ENCODE measurements around the gene TIPARP. TPM values are rescaled to one million over a fixed set of nuclear protein-coding genes. Genes with fewer than 3 reads are reported as not detected.
A peak's percentile ranks its signal among the peaks of the same experiment; 100 is the strongest.

The TIPARP gene, protein sequence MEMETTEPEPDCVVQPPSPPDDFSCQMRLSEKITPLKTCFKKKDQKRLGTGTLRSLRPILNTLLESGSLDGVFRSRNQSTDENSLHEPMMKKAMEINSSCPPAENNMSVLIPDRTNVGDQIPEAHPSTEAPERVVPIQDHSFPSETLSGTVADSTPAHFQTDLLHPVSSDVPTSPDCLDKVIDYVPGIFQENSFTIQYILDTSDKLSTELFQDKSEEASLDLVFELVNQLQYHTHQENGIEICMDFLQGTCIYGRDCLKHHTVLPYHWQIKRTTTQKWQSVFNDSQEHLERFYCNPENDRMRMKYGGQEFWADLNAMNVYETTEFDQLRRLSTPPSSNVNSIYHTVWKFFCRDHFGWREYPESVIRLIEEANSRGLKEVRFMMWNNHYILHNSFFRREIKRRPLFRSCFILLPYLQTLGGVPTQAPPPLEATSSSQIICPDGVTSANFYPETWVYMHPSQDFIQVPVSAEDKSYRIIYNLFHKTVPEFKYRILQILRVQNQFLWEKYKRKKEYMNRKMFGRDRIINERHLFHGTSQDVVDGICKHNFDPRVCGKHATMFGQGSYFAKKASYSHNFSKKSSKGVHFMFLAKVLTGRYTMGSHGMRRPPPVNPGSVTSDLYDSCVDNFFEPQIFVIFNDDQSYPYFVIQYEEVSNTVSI
- 62.3 TPM for polyA plus RNA-seq (2013)

DNA sequence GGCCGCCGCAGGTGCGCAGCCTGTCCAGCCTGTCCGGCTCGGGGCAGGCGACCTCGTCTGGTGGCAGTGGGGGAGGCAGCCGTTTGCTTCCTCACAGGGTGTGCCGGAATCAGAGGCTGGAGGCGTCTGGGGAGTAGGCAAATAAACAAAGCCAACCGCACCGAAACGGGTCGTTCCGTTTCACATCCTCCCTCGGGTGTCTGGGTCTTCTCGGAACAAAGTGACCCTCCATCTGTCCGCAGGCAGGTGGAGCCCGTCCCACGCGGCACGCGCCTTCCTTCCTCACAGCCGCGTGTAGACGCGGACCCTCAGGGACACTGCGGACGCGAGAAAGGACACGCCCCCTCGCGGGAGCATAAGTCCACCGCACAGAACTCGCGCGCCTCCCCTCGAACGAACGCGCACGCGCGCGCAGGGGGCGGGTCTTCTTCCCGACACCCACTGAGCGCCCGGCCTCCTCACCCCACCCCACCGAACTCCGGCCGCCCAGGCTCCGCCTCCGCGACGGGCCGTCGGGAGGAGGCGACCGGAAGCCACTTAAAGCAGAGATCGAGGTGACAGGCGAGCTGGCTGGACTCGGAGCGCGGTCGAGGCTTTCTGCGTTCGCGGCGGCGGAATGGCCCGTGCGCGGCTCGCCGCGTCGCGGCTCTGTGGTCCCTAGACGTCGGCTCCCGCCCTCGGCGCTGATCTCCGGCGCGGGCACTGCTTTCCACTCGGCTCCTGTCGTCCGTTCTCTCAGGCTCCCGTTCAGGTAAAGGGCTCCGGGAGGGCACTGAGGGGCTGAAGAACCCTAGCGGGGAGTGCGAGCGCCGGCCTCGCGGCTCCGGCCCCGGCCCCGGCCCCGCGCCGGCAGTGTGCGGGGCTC lies at the start of gene TIPARP:
TIPARP (plus strand) TSS at position 545 of the 865 bp plus-strand sequence. CDS start 3,108 bp downstream, outside the sequence.
- POLR2A ChIA-PET: interaction anchor here (0.6 to 1.8 kb wide), 7 partner anchors 12 to 413 kb away, joined by 3 to 5 read pairs (median 3); partner anchors contain the start of gene SSR3
- Histone ChIP-seq H3K4me3 (ENCODE audit: control insufficient read depth in 1 of 7, extremely low read depth in 1 of 7, insufficient read depth in 4 of 7, low read depth in 2 of 7, low read length in 6 of 7) (peak within 1 kb of the TSS; percentile 84 to 99 (median 91)), H3K9me3 (ENCODE audit: control extremely low read depth in 1 of 5, control insufficient read depth in 4 of 5, insufficient read depth in 2 of 5, low read depth in 1 of 5, low read length in 4 of 5) (no peaks in the 10 kb centered on the region), H3K27me3 (replicated peaks in 2 of 5; ENCODE audit: control insufficient read depth in 4 of 5, insufficient read depth in 5 of 5, low read length in 4 of 5) (no peaks in the 10 kb centered on the region), H3K36me3 (ENCODE audit: control insufficient read depth in 4 of 4, insufficient read depth in 4 of 4, low read length in 3 of 4) (peaks cover 9 to 16% (median 13%) of the 10 kb centered on the region in 4 experiments), H3K4me1 (ENCODE audit: control extremely low read depth in 1 of 4, control insufficient read depth in 4 of 4, insufficient read depth in 4 of 4, low read length in 3 of 4) (peaks cover 12 to 24% (median 17%) of the 10 kb centered on the region in 4 experiments), H3K27ac (ENCODE audit: insufficient read depth in 1 of 2, low read depth in 1 of 2, low read length in 2 of 2, poor library complexity in 1 of 2, severe bottlenecking in 2 of 2) (peak within 1 kb of the TSS; percentile 97)
- under 1% methylated on average over 81 of the region's 105 CpGs for WGBS (ENCODE audit: insufficient coverage)
- peak; percentile 98 to 99 (median 99) for DNase-seq
- CTCF ChIA-PET: interaction anchor here (0.7 to 4.6 kb wide), 29 partner anchors 8 to 463 kb away, joined by 3 to 27 read pairs (median 4); partner anchors contain the start of gene SSR3

DNA sequence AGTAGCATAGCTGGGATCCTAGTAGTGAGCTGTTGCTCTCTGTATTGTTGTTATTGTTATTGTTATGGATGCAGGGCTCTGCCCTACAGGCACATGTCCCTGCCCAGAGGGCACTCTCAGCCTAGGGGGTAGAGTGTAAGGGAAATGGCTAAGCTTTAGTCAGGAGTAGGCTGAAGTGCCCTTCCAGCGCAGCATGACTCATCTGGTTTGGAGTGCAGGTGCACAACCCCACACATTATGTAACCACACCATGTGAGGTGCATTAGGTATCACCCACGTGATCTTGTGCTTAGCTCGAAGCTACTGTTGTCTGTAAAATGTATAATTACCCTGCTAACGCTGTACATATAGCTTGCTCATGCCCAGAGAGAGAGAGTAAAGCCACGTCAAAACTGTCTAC lies 48.3 kb upstream of the TIPARP start:
- ChIA-PET CTCF (interaction anchor here (0.8 to 1.4 kb wide), 3 partner anchors 10 to 456 kb away, joined by 3 read pairs; no protein-coding TSS in a partner anchor), POLR2A (no interaction called here)
- no peak overlapping the region for H3K27ac ChIP-seq (ENCODE audit: insufficient read depth in 1 of 2, low read depth in 1 of 2, low read length in 2 of 2, poor library complexity in 1 of 2, severe bottlenecking in 2 of 2)
- H3K36me3 ChIP-seq (ENCODE audit: control insufficient read depth in 4 of 4, insufficient read depth in 4 of 4, low read length in 3 of 4): no peaks in the 10 kb centered on the region
- peak in 2 of 3 donors; percentile 39 to 63 for DNase-seq
- H3K4me3 ChIP-seq (ENCODE audit: control insufficient read depth in 1 of 7, extremely low read depth in 1 of 7, insufficient read depth in 4 of 7, low read depth in 2 of 7, low read length in 6 of 7): no peak overlapping the region
- H3K27me3 ChIP-seq (replicated peaks in 2 of 5; ENCODE audit: control insufficient read depth in 4 of 5, insufficient read depth in 5 of 5, low read length in 4 of 5): no peaks in the 10 kb centered on the region
- H3K9me3 ChIP-seq (ENCODE audit: control extremely low read depth in 1 of 5, control insufficient read depth in 4 of 5, insufficient read depth in 2 of 5, low read depth in 1 of 5, low read length in 4 of 5): no peaks in the 10 kb centered on the region
- WGBS (ENCODE audit: insufficient coverage): 89% methylated on average over 4 of the region's 5 CpGs
- H3K4me1 ChIP-seq (ENCODE audit: control extremely low read depth in 1 of 4, control insufficient read depth in 4 of 4, insufficient read depth in 4 of 4, low read length in 3 of 4): peaks cover 0 to 7% (median 0%) of the 10 kb centered on the region in 4 experiments

DNA sequence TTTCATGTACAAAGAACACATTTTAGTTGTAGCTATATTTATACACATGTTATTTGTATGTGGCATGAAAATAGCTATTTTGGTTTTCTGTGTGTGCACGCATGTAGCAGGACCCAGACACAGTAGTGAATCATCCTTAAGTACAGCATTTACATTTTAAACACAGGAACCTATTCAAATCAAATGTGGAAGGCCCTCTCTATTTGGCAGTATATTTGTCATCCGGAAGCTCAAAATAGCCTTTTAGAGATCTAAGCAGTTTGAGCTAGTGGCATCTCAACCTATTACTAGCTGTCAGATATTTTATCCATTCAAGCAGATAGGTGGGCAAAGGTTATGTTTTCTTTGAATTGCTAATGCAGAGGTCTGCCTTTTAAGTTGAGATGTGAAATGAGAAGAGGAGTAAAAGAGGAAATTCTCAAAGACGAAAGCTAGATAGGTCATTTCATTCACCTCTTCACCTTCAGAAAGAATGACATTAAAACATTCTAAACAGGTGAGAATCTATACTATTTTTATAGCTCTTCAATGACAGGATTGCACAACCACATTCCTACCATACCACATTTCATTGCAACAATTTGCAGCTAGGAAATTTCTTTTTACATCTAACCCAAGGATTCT lies 46.3 kb upstream of the TIPARP start:
- Histone ChIP-seq H3K4me3 (ENCODE audit: control insufficient read depth in 1 of 7, extremely low read depth in 1 of 7, insufficient read depth in 4 of 7, low read depth in 2 of 7, low read length in 6 of 7) (no peak overlapping the region), H3K4me1 (ENCODE audit: control extremely low read depth in 1 of 4, control insufficient read depth in 4 of 4, insufficient read depth in 4 of 4, low read length in 3 of 4) (peaks cover 0 to 7% (median 0%) of the 10 kb centered on the region in 4 experiments), H3K36me3 (ENCODE audit: control insufficient read depth in 4 of 4, insufficient read depth in 4 of 4, low read length in 3 of 4) (no peaks in the 10 kb centered on the region), H3K27me3 (replicated peaks in 2 of 5; ENCODE audit: control insufficient read depth in 4 of 5, insufficient read depth in 5 of 5, low read length in 4 of 5) (no peaks in the 10 kb centered on the region), H3K27ac (ENCODE audit: insufficient read depth in 1 of 2, low read depth in 1 of 2, low read length in 2 of 2, poor library complexity in 1 of 2, severe bottlenecking in 2 of 2) (no peak overlapping the region), H3K9me3 (ENCODE audit: control extremely low read depth in 1 of 5, control insufficient read depth in 4 of 5, insufficient read depth in 2 of 5, low read depth in 1 of 5, low read length in 4 of 5) (no peaks in the 10 kb centered on the region)
- ChIA-PET CTCF (interaction anchor here (1.3 to 3.8 kb wide), 3 partner anchors 12 to 45 kb away, joined by 5 to 13 read pairs (median 5); no protein-coding TSS in a partner anchor), POLR2A (no interaction called here)
- no peak for DNase-seq
- WGBS (ENCODE audit: insufficient coverage): 100% methylated on average over 1 of the region's 3 CpGs

DNA sequence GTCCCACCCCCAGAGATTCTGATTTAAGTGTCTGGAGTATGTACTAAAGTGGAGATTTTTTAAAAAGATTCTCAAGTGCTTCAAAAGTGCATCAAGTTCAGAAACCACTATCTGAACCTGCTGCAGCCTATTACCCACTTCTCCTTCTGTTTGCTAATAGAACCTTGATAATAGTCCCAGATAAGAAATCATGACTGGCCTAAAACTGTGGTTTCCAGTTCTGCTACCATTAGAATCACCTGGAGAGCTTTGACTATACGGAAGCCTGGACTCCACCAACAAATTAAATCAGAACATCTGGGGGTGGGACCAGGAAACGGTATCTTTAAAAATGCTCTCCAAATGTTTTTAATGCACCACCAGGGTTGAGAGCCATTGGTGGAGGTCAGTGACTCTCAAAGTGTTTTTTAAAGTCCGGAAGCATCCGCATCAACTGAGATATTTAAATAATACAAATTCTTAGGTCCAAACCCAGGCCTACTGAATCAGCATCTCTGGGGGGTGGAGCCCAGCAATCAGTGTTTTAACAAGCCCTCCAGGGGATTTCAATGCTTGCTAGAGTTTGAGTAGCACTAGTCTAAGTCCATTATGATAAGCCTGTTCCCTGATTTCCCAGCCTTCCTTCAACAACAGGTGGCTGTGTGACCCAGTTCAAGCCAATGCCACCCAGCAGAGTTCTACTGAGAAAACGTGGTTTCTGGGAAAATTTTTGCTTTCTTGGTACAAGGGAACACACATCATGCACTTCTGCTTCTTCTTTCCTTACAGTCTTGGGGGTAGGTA lies 45.4 kb upstream of the TIPARP start:
- Histone ChIP-seq H3K27ac (ENCODE audit: insufficient read depth in 1 of 2, low read depth in 1 of 2, low read length in 2 of 2, poor library complexity in 1 of 2, severe bottlenecking in 2 of 2) (no peak overlapping the region), H3K9me3 (ENCODE audit: control extremely low read depth in 1 of 5, control insufficient read depth in 4 of 5, insufficient read depth in 2 of 5, low read depth in 1 of 5, low read length in 4 of 5) (no peaks in the 10 kb centered on the region), H3K27me3 (replicated peaks in 2 of 5; ENCODE audit: control insufficient read depth in 4 of 5, insufficient read depth in 5 of 5, low read length in 4 of 5) (no peaks in the 10 kb centered on the region), H3K4me3 (ENCODE audit: control insufficient read depth in 1 of 7, extremely low read depth in 1 of 7, insufficient read depth in 4 of 7, low read depth in 2 of 7, low read length in 6 of 7) (no peak overlapping the region), H3K4me1 (ENCODE audit: control extremely low read depth in 1 of 4, control insufficient read depth in 4 of 4, insufficient read depth in 4 of 4, low read length in 3 of 4) (peaks cover 0 to 7% (median 0%) of the 10 kb centered on the region in 4 experiments), H3K36me3 (ENCODE audit: control insufficient read depth in 4 of 4, insufficient read depth in 4 of 4, low read length in 3 of 4) (no peaks in the 10 kb centered on the region)
- WGBS (ENCODE audit: insufficient coverage): 77% methylated on average over 3 of the region's 5 CpGs
- ChIA-PET POLR2A (no interaction called here), CTCF (interaction anchor here (1.3 to 3.8 kb wide), 3 partner anchors 13 to 44 kb away, joined by 5 to 13 read pairs (median 5); no protein-coding TSS in a partner anchor)
- no peak for DNase-seq

DNA sequence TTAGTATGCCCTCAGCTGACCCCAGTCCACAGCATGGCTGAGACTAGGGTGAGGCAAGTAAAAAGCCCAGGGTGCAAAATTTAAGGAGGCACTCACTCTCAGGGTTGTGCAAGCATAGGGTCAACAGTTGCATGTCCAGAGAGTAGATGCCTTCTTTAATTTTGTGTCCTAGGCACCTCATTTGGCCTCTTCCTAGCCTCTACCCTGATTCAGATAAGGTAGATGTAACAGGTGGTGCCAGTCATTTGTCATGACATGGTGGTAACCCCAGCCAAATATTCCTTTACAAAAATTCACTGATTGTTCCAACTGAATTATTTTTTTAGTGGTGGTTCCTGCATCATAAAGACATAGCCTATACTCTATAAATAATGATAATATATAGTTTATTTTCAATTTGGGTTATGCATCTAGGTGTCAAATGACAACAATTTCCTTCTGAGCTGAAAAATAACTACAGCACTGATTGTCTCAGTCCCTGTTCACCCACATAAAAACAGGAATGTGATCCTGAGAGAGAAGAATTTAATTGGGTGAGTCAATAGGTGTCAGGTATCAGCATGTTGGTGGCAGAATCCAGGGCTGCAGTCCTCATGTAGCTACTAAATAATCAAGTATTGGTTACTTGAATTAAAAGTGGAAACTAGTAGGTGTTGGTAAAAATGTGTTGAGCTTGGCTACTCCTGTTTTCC lies 44.2 kb upstream of the TIPARP start:
- Histone ChIP-seq H3K9me3 (ENCODE audit: control extremely low read depth in 1 of 5, control insufficient read depth in 4 of 5, insufficient read depth in 2 of 5, low read depth in 1 of 5, low read length in 4 of 5) (no peaks in the 10 kb centered on the region), H3K4me1 (ENCODE audit: control extremely low read depth in 1 of 4, control insufficient read depth in 4 of 4, insufficient read depth in 4 of 4, low read length in 3 of 4) (peaks cover 0 to 9% (median 0%) of the 10 kb centered on the region in 4 experiments), H3K4me3 (ENCODE audit: control insufficient read depth in 1 of 7, extremely low read depth in 1 of 7, insufficient read depth in 4 of 7, low read depth in 2 of 7, low read length in 6 of 7) (no peak overlapping the region), H3K27me3 (replicated peaks in 2 of 5; ENCODE audit: control insufficient read depth in 4 of 5, insufficient read depth in 5 of 5, low read length in 4 of 5) (no peaks in the 10 kb centered on the region), H3K36me3 (ENCODE audit: control insufficient read depth in 4 of 4, insufficient read depth in 4 of 4, low read length in 3 of 4) (no peaks in the 10 kb centered on the region), H3K27ac (ENCODE audit: insufficient read depth in 1 of 2, low read depth in 1 of 2, low read length in 2 of 2, poor library complexity in 1 of 2, severe bottlenecking in 2 of 2) (no peak overlapping the region)
- POLR2A ChIA-PET: no interaction called here
- DNase-seq: no peak
- CTCF ChIA-PET: interaction anchor here (3.8 kb wide), 1 partner anchor 13 kb away, joined by 13 read pairs; no protein-coding TSS in a partner anchor

Measured in common myeloid progenitor, CD34-positive (primary cell).